ENCODE results near the gene CBLB.
A peak's percentile ranks its signal among the peaks of the same experiment; 100 is the strongest.

CBLB gene

DNA sequence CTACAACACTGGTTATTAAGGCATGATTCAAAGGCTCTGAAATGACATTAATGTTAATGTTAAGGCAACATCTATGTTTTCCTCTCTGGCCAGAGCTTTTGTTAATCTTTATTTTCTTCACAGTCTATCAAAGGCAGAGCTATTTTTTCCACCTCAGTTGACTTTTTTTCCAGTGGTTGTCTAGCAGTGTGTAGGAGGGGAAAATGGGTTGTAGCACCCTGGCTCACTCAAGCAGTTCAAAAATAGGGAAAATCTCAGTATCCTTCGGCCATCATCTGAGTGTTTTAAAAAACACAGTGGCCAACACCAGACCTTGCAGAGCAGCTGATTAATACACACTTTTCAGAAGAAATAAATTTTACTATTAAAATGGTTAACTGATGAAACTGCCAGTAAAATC lies 21.4 kb downstream of the CBLB start:
- ChIA-PET POLR2A (no interaction called here), CTCF (no interaction called here)
- Histone ChIP-seq H3K36me3 (ENCODE audit: control insufficient read depth in 2 of 2, insufficient read depth in 1 of 2, low read length in 2 of 2) (peaks cover 0 to 5% of the 10 kb centered on the region in 2 experiments; a peak in 1 of 3 replicates), H3K4me3 (ENCODE audit: low read depth, low read length) (no peak overlapping the region), H3K27ac (ENCODE audit: extremely low read depth, low read depth, low read length) (no peak overlapping the region), H3K9me3 (ENCODE audit: control insufficient read depth, insufficient read depth, low read depth, low read length) (no peaks in the 10 kb centered on the region), H3K4me1 (ENCODE audit: control insufficient read depth, insufficient read depth, low read length) (peaks cover 8% of the 10 kb centered on the region; the same call in 1 of the 2 replicates)
- TF ChIP-seq ZNF677 (tag by site-specific recombination; IDR thresholded peaks at IDR 0.05) (no peak), ZNF416 (tag by site-specific recombination; IDR thresholded peaks at IDR 0.05) (no peak), ZNF391 (tag by site-specific recombination; IDR thresholded peaks at IDR 0.05; ENCODE audit: borderline replicate concordance, low read depth) (no peak), ZNF211 (tag by site-specific recombination; IDR thresholded peaks at IDR 0.05; ENCODE audit: low read depth) (no peak), ZNF837 (tag by site-specific recombination; IDR thresholded peaks at IDR 0.05) (no peak), MZF1 (tag by site-specific recombination; IDR thresholded peaks at IDR 0.05; ENCODE audit: borderline replicate concordance) (no peak), ZNF292 (tag by site-specific recombination; IDR thresholded peaks at IDR 0.05; ENCODE audit: borderline replicate concordance, low read depth) (no peak), ZNF132 (tag by site-specific recombination; IDR thresholded peaks at IDR 0.05; ENCODE audit: borderline replicate concordance) (no peak)
- TF ChIP-seq, protein P1, sequence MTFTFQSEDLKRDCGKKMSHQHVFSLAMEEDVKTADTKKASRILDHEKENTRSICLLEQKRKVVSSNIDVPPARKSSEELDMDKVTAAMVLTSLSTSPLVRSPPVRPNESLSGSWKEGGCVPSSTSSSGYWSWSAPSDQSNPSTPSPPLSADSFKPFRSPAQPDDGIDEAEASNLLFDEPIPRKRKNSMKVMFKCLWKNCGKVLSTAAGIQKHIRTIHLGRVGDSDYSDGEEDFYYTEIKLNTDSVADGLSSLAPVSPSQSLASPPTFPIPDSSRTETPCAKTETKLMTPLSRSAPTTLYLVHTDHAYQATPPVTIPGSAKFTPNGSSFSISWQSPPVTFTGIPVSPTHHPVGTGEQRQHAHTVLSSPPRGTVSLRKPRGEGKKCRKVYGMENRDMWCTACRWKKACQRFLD (tag by site-specific recombination; IDR thresholded peaks at IDR 0.05), result no peak
- TF ChIP-seq, protein P2, sequence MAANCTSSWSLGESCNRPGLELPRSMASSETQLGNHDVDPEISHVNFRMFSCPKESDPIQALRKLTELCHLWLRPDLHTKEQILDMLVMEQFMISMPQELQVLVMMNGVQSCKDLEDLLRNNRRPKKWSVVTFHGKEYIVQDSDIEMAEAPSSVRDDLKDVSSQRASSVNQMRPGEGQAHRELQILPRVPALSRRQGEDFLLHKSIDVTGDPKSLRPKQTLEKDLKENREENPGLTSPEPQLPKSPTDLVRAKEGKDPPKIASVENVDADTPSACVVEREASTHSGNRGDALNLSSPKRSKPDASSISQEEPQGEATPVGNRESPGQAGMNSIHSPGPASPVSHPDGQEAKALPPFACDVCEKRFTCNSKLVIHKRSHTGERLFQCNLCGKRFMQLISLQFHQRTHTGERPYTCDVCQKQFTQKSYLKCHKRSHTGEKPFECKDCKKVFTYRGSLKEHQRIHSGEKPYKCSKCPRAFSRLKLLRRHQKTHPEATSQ (tag by site-specific recombination; IDR thresholded peaks at IDR 0.05), result no peak

DNA sequence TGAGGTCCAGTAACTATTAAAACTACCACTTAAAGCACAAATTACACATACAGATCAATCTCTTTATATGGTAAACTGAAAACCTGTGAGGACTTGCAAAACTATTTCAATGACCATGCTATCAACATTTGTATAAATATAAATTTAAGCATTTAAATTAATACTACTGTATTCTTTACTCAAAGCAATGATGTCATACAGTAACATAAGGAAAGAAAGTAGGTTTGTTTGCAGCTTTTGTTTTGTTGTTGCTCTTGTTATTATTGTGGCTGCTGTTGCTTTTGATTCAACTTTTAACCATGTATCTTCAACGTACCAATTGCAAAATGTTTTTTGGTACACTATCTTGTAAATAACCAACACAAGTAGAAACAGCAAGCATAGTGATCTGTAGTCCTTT lies 22.0 kb downstream of the CBLB start:
- Histone ChIP-seq H3K36me3 (ENCODE audit: control insufficient read depth in 2 of 2, insufficient read depth in 1 of 2, low read length in 2 of 2) (peaks cover 0 to 5% of the 10 kb centered on the region in 2 experiments; a peak in 1 of 3 replicates), H3K4me3 (ENCODE audit: low read depth, low read length) (no peak overlapping the region), H3K4me1 (ENCODE audit: control insufficient read depth, insufficient read depth, low read length) (peaks cover 8% of the 10 kb centered on the region; the same call in 1 of the 2 replicates), H3K9me3 (ENCODE audit: control insufficient read depth, insufficient read depth, low read depth, low read length) (no peaks in the 10 kb centered on the region), H3K27ac (ENCODE audit: extremely low read depth, low read depth, low read length) (no peak overlapping the region)
- no peak for TF ChIP-seq ZBTB21 (tag by site-specific recombination; IDR thresholded peaks at IDR 0.05)
- TF ChIP-seq ATF2 (tag by site-specific recombination; IDR thresholded peaks at IDR 0.05; ENCODE audit: low read depth), result peak; percentile 74; the same call in 1 of the 2 replicates
- CTCF ChIA-PET, result no interaction called here
- POLR2A ChIA-PET, result no interaction called here

GRCh38 chr3:105845488-105845887 lies 23.3 kb downstream of the CBLB start:
- TF ChIP-seq ZNF266 (tag by site-specific recombination; IDR thresholded peaks at IDR 0.05; ENCODE audit: low read depth) (no peak), FEZF1 (tag by site-specific recombination; IDR thresholded peaks at IDR 0.05) (0 out of 2 replicates have a peak, but pooled peaks have one; percentile 19), ZNF580 (tag by site-specific recombination; IDR thresholded peaks at IDR 0.05) (no peak), PRDM1 (tag by site-specific recombination; IDR thresholded peaks at IDR 0.05) (peak; percentile 53; the same call in 1 of the 2 replicates), ZNF843 (tag by site-specific recombination; IDR thresholded peaks at IDR 0.05) (0 out of 2 replicates have a peak, but pooled peaks have one; percentile 31), GLIS1 (tag by site-specific recombination; IDR thresholded peaks at IDR 0.05) (peak; percentile 16; the same call in 1 of the 2 replicates), WT1 (tag by site-specific recombination; IDR thresholded peaks at IDR 0.05) (peak; percentile 85), ZXDB (tag by site-specific recombination; IDR thresholded peaks at IDR 0.05) (no peak), ZFP3 (tag by site-specific recombination; IDR thresholded peaks at IDR 0.05; ENCODE audit: low read depth) (no peak), ZNF18 (tag by site-specific recombination; IDR thresholded peaks at IDR 0.05) (peak; percentile 87), ZBTB8A (tag by site-specific recombination; IDR thresholded peaks at IDR 0.05) (no peak), OVOL3 (tag by site-specific recombination; IDR thresholded peaks at IDR 0.05) (0 out of 2 replicates have a peak, but pooled peaks have one; percentile 39)
- TF ChIP-seq, protein P3, sequence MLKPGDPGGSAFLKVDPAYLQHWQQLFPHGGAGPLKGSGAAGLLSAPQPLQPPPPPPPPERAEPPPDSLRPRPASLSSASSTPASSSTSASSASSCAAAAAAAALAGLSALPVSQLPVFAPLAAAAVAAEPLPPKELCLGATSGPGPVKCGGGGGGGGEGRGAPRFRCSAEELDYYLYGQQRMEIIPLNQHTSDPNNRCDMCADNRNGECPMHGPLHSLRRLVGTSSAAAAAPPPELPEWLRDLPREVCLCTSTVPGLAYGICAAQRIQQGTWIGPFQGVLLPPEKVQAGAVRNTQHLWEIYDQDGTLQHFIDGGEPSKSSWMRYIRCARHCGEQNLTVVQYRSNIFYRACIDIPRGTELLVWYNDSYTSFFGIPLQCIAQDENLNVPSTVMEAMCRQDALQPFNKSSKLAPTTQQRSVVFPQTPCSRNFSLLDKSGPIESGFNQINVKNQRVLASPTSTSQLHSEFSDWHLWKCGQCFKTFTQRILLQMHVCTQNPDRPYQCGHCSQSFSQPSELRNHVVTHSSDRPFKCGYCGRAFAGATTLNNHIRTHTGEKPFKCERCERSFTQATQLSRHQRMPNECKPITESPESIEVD (tag by site-specific recombination; IDR thresholded peaks at IDR 0.05), result peak; percentile 92
- H3K4me3 ChIP-seq (ENCODE audit: low read depth, low read length), result no peak overlapping the region
- H3K9me3 ChIP-seq (ENCODE audit: control insufficient read depth, insufficient read depth, low read depth, low read length), result no peaks in the 10 kb centered on the region
- POLR2A ChIA-PET, result interaction anchor here (0.6 kb wide), 1 partner anchor 106 kb away, joined by 4 read pairs; no protein-coding TSS in a partner anchor
- no peak overlapping the region for H3K27ac ChIP-seq (ENCODE audit: extremely low read depth, low read depth, low read length)
- H3K36me3 ChIP-seq (ENCODE audit: control insufficient read depth in 2 of 2, insufficient read depth in 1 of 2, low read length in 2 of 2), result no peaks in the 10 kb centered on the region
- CTCF ChIA-PET, result no interaction called here
- H3K4me1 ChIP-seq (ENCODE audit: control insufficient read depth, insufficient read depth, low read length), result peaks cover 8% of the 10 kb centered on the region; the same call in 1 of the 2 replicates

Measured in HEK293 (cell line).